ENCODE data around the gene GPS1. TPM values are rescaled to one million over a fixed set of nuclear protein-coding genes. Genes with fewer than 3 reads are reported as not detected.

GPS1 gene
- total RNA-seq, 4 donors from 2014 or later = 72.4 to 113 (median 100) TPM

DNA sequence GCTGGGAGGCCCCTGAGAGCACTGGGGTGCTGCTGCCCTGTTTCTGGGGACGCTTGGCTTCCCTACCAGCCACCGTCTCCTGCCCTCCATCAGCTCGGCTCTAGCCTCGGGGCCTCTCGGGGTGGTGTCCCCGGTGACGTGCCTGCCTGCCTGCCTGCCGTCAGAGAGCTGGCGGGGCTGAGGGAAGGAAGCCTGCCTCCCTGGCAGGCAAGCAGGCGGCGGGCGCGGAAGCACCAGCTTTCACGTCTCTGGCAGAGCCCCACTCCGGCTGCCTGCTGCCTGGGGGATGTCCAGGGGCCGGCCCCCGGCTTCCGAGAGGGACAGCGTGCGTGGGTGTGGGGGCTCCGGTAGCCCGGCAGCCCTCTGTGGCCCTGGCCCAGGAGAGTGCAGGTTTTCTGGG lies 38.4 kb upstream of the GPS1 start:
- Histone ChIP-seq H3K27ac (no peak overlapping the region), H3K27me3 (no peaks in the 10 kb centered on the region), H3K36me3 (peaks cover 23% of the 10 kb centered on the region), H3K4me3 (no peak overlapping the region), H3K9me3 (no peaks in the 10 kb centered on the region), H3K4me1 (peaks cover 26% of the 10 kb centered on the region)
- DNase-seq (ENCODE audit: low spot score in 2 of 2) = no peak
- no peak for TF ChIP-seq POLR2AphosphoS5 (IDR thresholded peaks at IDR 0.05)
- TF ChIP-seq, protein P1, sequence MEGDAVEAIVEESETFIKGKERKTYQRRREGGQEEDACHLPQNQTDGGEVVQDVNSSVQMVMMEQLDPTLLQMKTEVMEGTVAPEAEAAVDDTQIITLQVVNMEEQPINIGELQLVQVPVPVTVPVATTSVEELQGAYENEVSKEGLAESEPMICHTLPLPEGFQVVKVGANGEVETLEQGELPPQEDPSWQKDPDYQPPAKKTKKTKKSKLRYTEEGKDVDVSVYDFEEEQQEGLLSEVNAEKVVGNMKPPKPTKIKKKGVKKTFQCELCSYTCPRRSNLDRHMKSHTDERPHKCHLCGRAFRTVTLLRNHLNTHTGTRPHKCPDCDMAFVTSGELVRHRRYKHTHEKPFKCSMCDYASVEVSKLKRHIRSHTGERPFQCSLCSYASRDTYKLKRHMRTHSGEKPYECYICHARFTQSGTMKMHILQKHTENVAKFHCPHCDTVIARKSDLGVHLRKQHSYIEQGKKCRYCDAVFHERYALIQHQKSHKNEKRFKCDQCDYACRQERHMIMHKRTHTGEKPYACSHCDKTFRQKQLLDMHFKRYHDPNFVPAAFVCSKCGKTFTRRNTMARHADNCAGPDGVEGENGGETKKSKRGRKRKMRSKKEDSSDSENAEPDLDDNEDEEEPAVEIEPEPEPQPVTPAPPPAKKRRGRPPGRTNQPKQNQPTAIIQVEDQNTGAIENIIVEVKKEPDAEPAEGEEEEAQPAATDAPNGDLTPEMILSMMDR (IDR thresholded peaks at IDR 0.05) = no peak
- TF ChIP-seq POLR2A (IDR thresholded peaks at IDR 0.05) = no peak
- TF ChIP-seq EP300 (IDR thresholded peaks at IDR 0.05) = no peak
- WGBS = 31% methylated on average over 11 of the region's 22 CpGs

DNA sequence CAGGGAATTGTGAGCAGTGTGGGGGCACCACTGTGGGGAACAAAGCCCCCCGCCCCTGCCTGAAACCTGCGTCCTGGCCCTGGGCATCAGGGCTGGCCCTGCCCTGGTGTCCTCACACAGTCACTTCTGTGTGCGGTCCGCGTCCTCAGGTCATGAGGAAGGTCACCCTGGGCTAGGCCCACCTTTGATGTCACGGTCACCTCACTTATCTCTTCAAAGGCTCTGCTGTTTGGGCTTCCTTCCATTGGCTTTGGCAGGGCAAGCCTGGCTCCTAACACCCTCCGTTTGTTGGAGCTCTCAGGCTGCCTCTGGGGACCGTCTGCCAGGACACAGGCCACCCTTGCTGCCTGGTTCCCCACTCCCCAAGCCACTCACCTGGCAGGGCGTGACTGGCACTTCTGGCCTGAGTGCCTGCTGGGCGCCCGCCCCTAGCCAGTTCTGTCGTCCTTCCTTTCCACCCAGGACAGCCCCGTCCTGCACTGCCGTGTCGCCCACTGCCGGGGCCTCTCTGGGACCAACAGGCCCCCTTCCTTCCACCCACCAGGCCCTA lies 37.9 kb upstream of the GPS1 start:
- no peaks in the 10 kb centered on the region for H3K9me3 ChIP-seq
- no peaks in the 10 kb centered on the region for H3K27me3 ChIP-seq
- peaks cover 22% of the 10 kb centered on the region for H3K36me3 ChIP-seq
- no peak overlapping the region for H3K27ac ChIP-seq
- 78% methylated on average over 14 of the region's 16 CpGs for WGBS
- no peak overlapping the region for H3K4me3 ChIP-seq
- TF ChIP-seq POLR2AphosphoS5 (IDR thresholded peaks at IDR 0.05) (no peak), EP300 (IDR thresholded peaks at IDR 0.05) (no peak)
- no peak for DNase-seq (ENCODE audit: low spot score in 2 of 2)
- H3K4me1 ChIP-seq = peaks cover 26% of the 10 kb centered on the region

DNA sequence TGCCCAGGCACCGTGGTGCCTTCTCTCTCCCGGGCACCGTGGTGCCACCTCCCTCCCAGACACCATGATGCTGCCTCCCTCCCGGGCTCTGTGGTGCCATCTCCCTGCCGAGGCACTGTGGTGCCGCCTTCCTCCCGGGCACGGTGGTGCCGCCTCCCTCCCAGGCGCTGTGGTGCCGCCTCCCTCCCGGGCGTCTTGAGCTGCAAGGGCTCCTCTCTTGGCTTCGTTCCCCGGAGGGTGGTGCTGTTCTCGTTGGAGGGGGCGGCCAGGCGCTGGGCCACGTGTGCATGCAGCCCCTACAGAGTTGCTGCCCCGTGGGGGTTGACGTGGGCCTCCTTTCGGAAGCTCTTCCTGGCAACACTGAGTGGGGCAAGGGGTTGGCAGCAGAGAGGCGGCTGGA lies 37.3 kb upstream of the GPS1 start:
- no peak overlapping the region for H3K27ac ChIP-seq
- peaks cover 26% of the 10 kb centered on the region for H3K4me1 ChIP-seq
- TF ChIP-seq POLR2AphosphoS5 (IDR thresholded peaks at IDR 0.05) = no peak
- TF ChIP-seq, protein P1 (IDR thresholded peaks at IDR 0.05) = peak in 1 of 2 donors; percentile 23
- no peak overlapping the region for H3K4me3 ChIP-seq
- no peaks in the 10 kb centered on the region for H3K27me3 ChIP-seq
- DNase-seq (ENCODE audit: low spot score in 2 of 2) = no peak
- WGBS = 17% methylated on average over 16 of the region's 23 CpGs
- peaks cover 16% of the 10 kb centered on the region for H3K36me3 ChIP-seq
- no peaks in the 10 kb centered on the region for H3K9me3 ChIP-seq

DNA sequence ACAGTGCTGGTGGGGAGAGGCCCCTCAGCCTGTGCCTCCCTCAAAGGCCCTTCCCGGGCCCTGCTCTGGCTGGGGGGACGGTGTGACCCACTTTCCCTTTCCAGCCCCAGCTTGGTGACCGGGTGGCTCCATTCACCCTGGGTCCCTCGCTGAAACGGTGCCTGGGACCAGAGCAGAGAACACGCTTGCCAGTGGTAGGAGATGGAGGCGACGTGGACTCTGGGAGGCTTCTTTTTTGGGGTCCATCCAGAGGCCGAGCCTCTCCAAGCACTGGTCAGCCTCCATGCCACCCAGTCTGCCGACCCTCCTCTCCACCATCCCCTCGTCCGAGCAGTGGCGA lies 36.8 kb upstream of the GPS1 start:
- DNase-seq (ENCODE audit: low spot score in 2 of 2) = no peak
- peaks cover 26% of the 10 kb centered on the region for H3K4me1 ChIP-seq
- TF ChIP-seq POLR2A (IDR thresholded peaks at IDR 0.05) = no peak
- TF ChIP-seq EP300 (IDR thresholded peaks at IDR 0.05) = no peak
- TF ChIP-seq POLR2AphosphoS5 (IDR thresholded peaks at IDR 0.05) = no peak
- TF ChIP-seq, protein P1 (IDR thresholded peaks at IDR 0.05) = no peak
- H3K27me3 ChIP-seq = no peaks in the 10 kb centered on the region
- H3K9me3 ChIP-seq = no peaks in the 10 kb centered on the region
- peaks cover 15% of the 10 kb centered on the region for H3K36me3 ChIP-seq
- no peak overlapping the region for H3K4me3 ChIP-seq
- 70% methylated on average over 3 of the region's 13 CpGs for WGBS
- H3K27ac ChIP-seq = no peak overlapping the region

DNA sequence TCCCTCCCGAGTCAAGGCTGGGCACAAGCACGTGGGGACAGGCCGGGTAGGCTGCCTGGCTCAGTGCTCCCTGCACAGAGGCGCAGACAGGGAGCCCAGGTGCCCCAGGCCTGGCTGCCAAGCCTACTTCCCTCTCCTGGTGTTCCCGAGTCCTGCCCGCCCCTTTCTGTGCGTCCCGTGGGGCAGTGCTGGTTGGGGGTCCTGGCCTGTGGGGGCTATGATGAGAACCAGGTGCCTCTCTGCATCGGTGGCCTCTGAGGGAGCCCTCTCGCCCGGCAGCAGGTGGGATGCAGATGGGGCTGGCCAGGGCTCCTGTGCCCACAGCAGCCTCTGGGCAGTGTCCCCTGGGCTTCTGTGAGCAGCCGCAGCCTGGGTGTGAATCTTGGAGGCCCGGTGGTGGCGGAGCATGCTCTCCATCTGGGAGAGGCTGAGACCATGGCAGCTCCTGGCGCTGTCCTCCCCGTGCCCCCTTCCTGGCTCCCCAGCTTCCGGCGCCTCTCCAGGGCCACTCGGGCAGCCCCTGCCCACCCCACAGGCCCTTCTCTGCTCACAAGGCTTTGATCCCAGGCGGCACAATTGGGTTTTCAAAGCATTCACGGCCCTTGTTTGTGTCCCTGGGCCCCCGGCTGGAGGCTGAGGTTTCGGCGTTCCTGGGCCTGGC lies 36.3 kb upstream of the GPS1 start:
- Histone ChIP-seq H3K4me1 (peaks cover 26% of the 10 kb centered on the region), H3K27ac (no peak overlapping the region), H3K36me3 (peaks cover 15% of the 10 kb centered on the region), H3K9me3 (no peaks in the 10 kb centered on the region), H3K27me3 (no peaks in the 10 kb centered on the region), H3K4me3 (no peak overlapping the region)
- WGBS = 71% methylated on average over 23 of the region's 24 CpGs
- TF ChIP-seq POLR2AphosphoS5 (IDR thresholded peaks at IDR 0.05) (no peak), POLR2A (IDR thresholded peaks at IDR 0.05) (no peak), EP300 (IDR thresholded peaks at IDR 0.05) (no peak)
- TF ChIP-seq, protein P1 (IDR thresholded peaks at IDR 0.05) = no peak
- DNase-seq (ENCODE audit: low spot score in 2 of 2) = no peak

All from suprapubic skin (tissue), 4 donors.